Measurements from ENCODE around the gene MTCL3.
A peak's percentile ranks its signal among the peaks of the same experiment; 100 is the strongest.

Gene MTCL3

GRCh38 chr6:127519469-127519785 is 292 bp upstream of the MTCL3 start:
- peaks cover 46% of the 10 kb centered on the region for H3K27me3 Mint-ChIP-seq
- H3K36me3 ChIP-seq (ENCODE audit: control insufficient read depth, insufficient read depth, low read length): no peaks in the 10 kb centered on the region
- peaks cover 39% of the 10 kb centered on the region for H3K4me1 ChIP-seq (ENCODE audit: control insufficient read depth, insufficient read depth, low read length, poor library complexity, severe bottlenecking)
- H3K4me3 Mint-ChIP-seq: peak overlapping the region; percentile 30 to 80 (median 62)
- H3K4me1 Mint-ChIP-seq: peaks cover 11 to 38% (median 25%) of the 10 kb centered on the region in 4 donors
- H3K9me3 Mint-ChIP-seq: peaks cover 0 to 4% (median 0%) of the 10 kb centered on the region in 7 donors
- ATAC-seq (ENCODE audit: low read depth in 2 of 2) (no peak), DNase-seq (no peak)
- H3K27ac ChIP-seq (ENCODE audit: insufficient read depth, low read length, poor library complexity, severe bottlenecking): no peak overlapping the region
- H3K36me3 Mint-ChIP-seq: no peaks in the 10 kb centered on the region
- no peak overlapping the region for H3K27ac Mint-ChIP-seq
- no peaks in the 10 kb centered on the region for H3K9me3 ChIP-seq (ENCODE audit: control insufficient read depth in 2 of 2, low read length in 2 of 2)
- H3K4me3 ChIP-seq (ENCODE audit: low read depth, low read length): peak overlapping the region; percentile 23
- peaks cover 44% of the 10 kb centered on the region for H3K27me3 ChIP-seq (ENCODE audit: control insufficient read depth, insufficient read depth, low read length)

- H3K9me3 ChIP-seq (ENCODE audit: control insufficient read depth in 2 of 2, low read length in 2 of 2): no peaks in the 10 kb centered on the region
- no peak for DNase-seq
- H3K4me3 Mint-ChIP-seq: peak overlapping the region in 3 of 4 donors; percentile 30 to 62 (median 60)
- no peak for ATAC-seq (ENCODE audit: low read depth in 2 of 2)
- H3K9me3 Mint-ChIP-seq: peaks cover 0 to 4% (median 0%) of the 10 kb centered on the region in 7 donors
- peaks cover 11 to 50% (median 31%) of the 10 kb centered on the region in 4 donors for H3K4me1 Mint-ChIP-seq
- H3K4me3 ChIP-seq (ENCODE audit: low read depth, low read length): no peak overlapping the region
- no peaks in the 10 kb centered on the region for H3K36me3 Mint-ChIP-seq
- H3K36me3 ChIP-seq (ENCODE audit: control insufficient read depth, insufficient read depth, low read length): no peaks in the 10 kb centered on the region
- peaks cover 35% of the 10 kb centered on the region for H3K27me3 Mint-ChIP-seq
- H3K27me3 ChIP-seq (ENCODE audit: control insufficient read depth, insufficient read depth, low read length): peaks cover 41% of the 10 kb centered on the region
- H3K27ac ChIP-seq (ENCODE audit: insufficient read depth, low read length, poor library complexity, severe bottlenecking): no peak overlapping the region
- H3K4me1 ChIP-seq (ENCODE audit: control insufficient read depth, insufficient read depth, low read length, poor library complexity, severe bottlenecking): peaks cover 43% of the 10 kb centered on the region
- H3K27ac Mint-ChIP-seq: no peak overlapping the region
Measured at GRCh38 chr6:127518191-127518709, 885 bp downstream of the MTCL3 start.

- Mint-ChIP-seq H3K27me3 (peaks cover 30% of the 10 kb centered on the region), H3K4me1 (peaks cover 11 to 50% (median 31%) of the 10 kb centered on the region in 4 donors), H3K36me3 (no peaks in the 10 kb centered on the region), H3K9me3 (peaks cover 0 to 4% (median 0%) of the 10 kb centered on the region in 7 donors), H3K4me3 (peak overlapping the region in 2 of 4 donors; percentile 60 to 66), H3K27ac (no peak overlapping the region)
- DNase-seq (no peak), ATAC-seq (ENCODE audit: low read depth in 2 of 2) (no peak)
- Histone ChIP-seq H3K4me1 (ENCODE audit: control insufficient read depth, insufficient read depth, low read length, poor library complexity, severe bottlenecking) (peaks cover 43% of the 10 kb centered on the region), H3K9me3 (ENCODE audit: control insufficient read depth in 2 of 2, low read length in 2 of 2) (no peaks in the 10 kb centered on the region), H3K27ac (ENCODE audit: insufficient read depth, low read length, poor library complexity, severe bottlenecking) (no peak overlapping the region), H3K4me3 (ENCODE audit: low read depth, low read length) (no peak overlapping the region), H3K27me3 (ENCODE audit: control insufficient read depth, insufficient read depth, low read length) (peaks cover 37% of the 10 kb centered on the region), H3K36me3 (ENCODE audit: control insufficient read depth, insufficient read depth, low read length) (no peaks in the 10 kb centered on the region)
Measured at GRCh38 chr6:127517693-127518092, 1.4 kb downstream of the MTCL3 start.

GRCh38 chr6:127516662-127517273 is 2.4 kb downstream of the MTCL3 start:
- peak; percentile 39 to 43 for ATAC-seq (ENCODE audit: low read depth in 2 of 2)
- H3K9me3 ChIP-seq (ENCODE audit: control insufficient read depth in 2 of 2, low read length in 2 of 2): no peaks in the 10 kb centered on the region
- peaks cover 43% of the 10 kb centered on the region for H3K4me1 ChIP-seq (ENCODE audit: control insufficient read depth, insufficient read depth, low read length, poor library complexity, severe bottlenecking)
- H3K27ac ChIP-seq (ENCODE audit: insufficient read depth, low read length, poor library complexity, severe bottlenecking): peak overlapping the region; percentile 68
- Mint-ChIP-seq H3K4me3 (peak overlapping the region; percentile 89 to 98 (median 92)), H3K27ac (peak overlapping the region; percentile 12 to 61 (median 31)), H3K9me3 (peaks cover 0 to 4% (median 0%) of the 10 kb centered on the region in 7 donors), H3K36me3 (no peaks in the 10 kb centered on the region), H3K27me3 (peaks cover 29% of the 10 kb centered on the region), H3K4me1 (peaks cover 11 to 57% (median 31%) of the 10 kb centered on the region in 4 donors)
- peak; percentile 19 to 69 (median 53) for DNase-seq
- H3K36me3 ChIP-seq (ENCODE audit: control insufficient read depth, insufficient read depth, low read length): no peaks in the 10 kb centered on the region
- peak overlapping the region; percentile 90 for H3K4me3 ChIP-seq (ENCODE audit: low read depth, low read length)
- peaks cover 29% of the 10 kb centered on the region for H3K27me3 ChIP-seq (ENCODE audit: control insufficient read depth, insufficient read depth, low read length)

- peak overlapping the region; percentile 90 for H3K4me3 ChIP-seq (ENCODE audit: low read depth, low read length)
- H3K27me3 ChIP-seq (ENCODE audit: control insufficient read depth, insufficient read depth, low read length): peaks cover 22% of the 10 kb centered on the region
- Mint-ChIP-seq H3K4me1 (peaks cover 11 to 58% (median 31%) of the 10 kb centered on the region in 4 donors), H3K36me3 (no peaks in the 10 kb centered on the region), H3K9me3 (peaks cover 0 to 2% (median 0%) of the 10 kb centered on the region in 7 donors), H3K27ac (peak overlapping the region; percentile 31 to 87 (median 61)), H3K27me3 (peaks cover 29% of the 10 kb centered on the region), H3K4me3 (peak overlapping the region; percentile 89 to 98 (median 92))
- ATAC-seq (ENCODE audit: low read depth in 2 of 2) (peak; percentile 76 to 78), DNase-seq (peak; percentile 70 to 77 (median 72))
- H3K27ac ChIP-seq (ENCODE audit: insufficient read depth, low read length, poor library complexity, severe bottlenecking): peak overlapping the region; percentile 68
- no peaks in the 10 kb centered on the region for H3K9me3 ChIP-seq (ENCODE audit: control insufficient read depth in 2 of 2, low read length in 2 of 2)
- H3K4me1 ChIP-seq (ENCODE audit: control insufficient read depth, insufficient read depth, low read length, poor library complexity, severe bottlenecking): peaks cover 43% of the 10 kb centered on the region
- H3K36me3 ChIP-seq (ENCODE audit: control insufficient read depth, insufficient read depth, low read length): no peaks in the 10 kb centered on the region
Measured at GRCh38 chr6:127515794-127516661, 3.1 kb downstream of the MTCL3 start.

- ATAC-seq (ENCODE audit: low read depth in 2 of 2) (peak; percentile 6 to 17), DNase-seq (peak in 1 of 3 donors; percentile 7)
- Histone ChIP-seq H3K4me1 (ENCODE audit: control insufficient read depth, insufficient read depth, low read length, poor library complexity, severe bottlenecking) (peaks cover 43% of the 10 kb centered on the region), H3K27ac (ENCODE audit: insufficient read depth, low read length, poor library complexity, severe bottlenecking) (peak overlapping the region; percentile 68), H3K27me3 (ENCODE audit: control insufficient read depth, insufficient read depth, low read length) (peaks cover 15% of the 10 kb centered on the region), H3K4me3 (ENCODE audit: low read depth, low read length) (peak overlapping the region; percentile 87), H3K36me3 (ENCODE audit: control insufficient read depth, insufficient read depth, low read length) (no peaks in the 10 kb centered on the region), H3K9me3 (ENCODE audit: control insufficient read depth in 2 of 2, low read length in 2 of 2) (no peaks in the 10 kb centered on the region)
- H3K27ac Mint-ChIP-seq: peak overlapping the region; percentile 78 to 87 (median 79)
- peaks cover 2% of the 10 kb centered on the region for H3K36me3 Mint-ChIP-seq
- H3K27me3 Mint-ChIP-seq: peaks cover 27% of the 10 kb centered on the region
- H3K4me1 Mint-ChIP-seq: peaks cover 11 to 58% (median 33%) of the 10 kb centered on the region in 4 donors
- peaks cover 0 to 2% (median 0%) of the 10 kb centered on the region in 7 donors for H3K9me3 Mint-ChIP-seq
- H3K4me3 Mint-ChIP-seq: peak overlapping the region; percentile 89 to 98 (median 94)
Measured at GRCh38 chr6:127515234-127515793, 3.8 kb downstream of the MTCL3 start.

- ATAC-seq (ENCODE audit: low read depth in 2 of 2) (no peak), DNase-seq (peak; percentile 22 to 58 (median 49))
- H3K4me1 Mint-ChIP-seq: peaks cover 11 to 58% (median 34%) of the 10 kb centered on the region in 4 donors
- H3K4me1 ChIP-seq (ENCODE audit: control insufficient read depth, insufficient read depth, low read length, poor library complexity, severe bottlenecking): peaks cover 43% of the 10 kb centered on the region
- peak overlapping the region; percentile 87 for H3K4me3 ChIP-seq (ENCODE audit: low read depth, low read length)
- peaks cover 0 to 2% (median 0%) of the 10 kb centered on the region in 7 donors for H3K9me3 Mint-ChIP-seq
- H3K27ac Mint-ChIP-seq: peak overlapping the region; percentile 78 to 87 (median 79)
- H3K36me3 Mint-ChIP-seq: peaks cover 3% of the 10 kb centered on the region
- peaks cover 10% of the 10 kb centered on the region for H3K27me3 ChIP-seq (ENCODE audit: control insufficient read depth, insufficient read depth, low read length)
- H3K4me3 Mint-ChIP-seq: peak overlapping the region; percentile 89 to 98 (median 94)
- no peaks in the 10 kb centered on the region for H3K36me3 ChIP-seq (ENCODE audit: control insufficient read depth, insufficient read depth, low read length)
- peaks cover 22% of the 10 kb centered on the region for H3K27me3 Mint-ChIP-seq
- H3K9me3 ChIP-seq (ENCODE audit: control insufficient read depth in 2 of 2, low read length in 2 of 2): no peaks in the 10 kb centered on the region
- peak overlapping the region; percentile 68 for H3K27ac ChIP-seq (ENCODE audit: insufficient read depth, low read length, poor library complexity, severe bottlenecking)
Measured at GRCh38 chr6:127514773-127515227, 4.3 kb downstream of the MTCL3 start.
